Stomach (tissue), 9 donors: ENCODE measurements around the gene RNU1-3. TPM values are rescaled to one million over a fixed set of nuclear protein-coding genes. Genes with fewer than 3 reads are reported as not detected.

Source experiments
- DNase-seq, 2 donors: peaks; one replicate each; pipeline versions ENCODE4 v3.0.0 to v3.0.0-alpha.2; 2013 to 2019
- H3K27ac ChIP-seq, 5 donors: fragments of 200-600 bp in 4 of 5; sonication (generic) in 4 of 5; one replicate each; pipeline ENCODE4 v1.5.1; 2013 to 2019; ENCODE audit warnings: mild to moderate bottlenecking in 1 of 5, moderate library complexity in 1 of 5
- H3K27me3 ChIP-seq, 3 donors: fragments of 200-600 bp; sonication (generic); one replicate each; pipeline ENCODE4 v1.5.1; 2017 to 2019; ENCODE audit warnings: mixed run types in 1 of 3
- H3K36me3 ChIP-seq, 4 donors: fragments of 200-600 bp; sonication (generic); 1 replicate in 3 of 4; 2 replicates in 1 of 4; pipeline ENCODE4 v1.5.1; 2016 to 2019
- H3K4me1 ChIP-seq, 4 donors: fragments of 200-600 bp; sonication (generic); one replicate each; pipeline ENCODE4 v1.5.1; 2016 to 2019
- H3K4me3 ChIP-seq, 4 donors: fragments of 200-600 bp; sonication (generic) in 3 of 4; one replicate each; pipeline ENCODE4 v1.5.1; 2016 to 2019; ENCODE audit warnings: mild to moderate bottlenecking in 1 of 4
- H3K9me3 ChIP-seq, 4 donors: fragments of 200-600 bp; sonication (generic); one replicate each; pipeline ENCODE4 v1.5.1; 2016 to 2019
- CTCF ChIP-seq, 7 experiments: fragments of 450-650 bp in 4 of 7; fragments of 200-600 bp in 3 of 7; sonication (generic) in 3 of 7; IDR thresholded peaks; one replicate each; pipeline ENCODE4 v1.5.1; 2016 to 2019; ENCODE audit warnings: antibody characterized with exemption in 7 of 7, control low read depth in 2 of 7, mild to moderate bottlenecking in 1 of 7
- EP300 ChIP-seq: sonication (generic); formaldehyde crosslinking; IDR thresholded peaks from one replicate; pipeline ENCODE4 v1.6.1; 2017; ENCODE audit warnings: antibody characterized with exemption
- POLR2A ChIP-seq, 4 donors: fragments of 450-650 bp; IDR thresholded peaks; one replicate each; pipeline ENCODE4 v1.6.1; 2016; ENCODE audit warnings: antibody characterized with exemption in 4 of 4, control low read depth in 2 of 4, mild to moderate bottlenecking in 1 of 4, moderate library complexity in 1 of 4
- POLR2AphosphoS5 ChIP-seq, 3 donors: sonication (generic); formaldehyde crosslinking; IDR thresholded peaks; one replicate each; pipeline ENCODE4 v1.6.1; 2016; ENCODE audit warnings: antibody characterized with exemption in 3 of 3
- WGBS, 5 donors: extraction: QIAGEN DNeasy Blood & Tissue Kit in 3 of 5; methylation state at CpG; one replicate each; pipeline versions ENCODE4 v1.1.5 to v1.1.7; 2013 to 2018; 5-methylcytosine and 5-hydroxymethylcytosine counted together
- intact Hi-C: fragments of 100-400 bp; cut with DNase I; formaldehyde crosslinking; loops from one replicate; pipeline ENCODE4 v1.15.1; 2023; ENCODE audit warnings: low total_unique reads
- polyA plus RNA-seq, 3 donors: library from polyadenylated mRNA; stranded (reverse); fragments of 200-250 nt; gene quantifications; one replicate each; pipeline ENCODE4 v1.2.3, GENCODE V29; 2013
- small RNA-seq, 4 donors: library from RNA; depleted of rRNA; stranded (forward); fragments of <200 nt; gene quantifications; one replicate each; pipeline ENCODE3, GENCODE V24; 2016
- total RNA-seq, 5 donors: library from RNA; depleted of rRNA; stranded (reverse); fragments of >200 nt; gene quantifications; one replicate each; pipeline versions ENCODE4 v1.1.0 to v1.2.3, GENCODE V29; 2014 to 2016
- donor health status: healthy with polysubstance abuse.
- donor health status: Bipolar disorder and iron deficiency.
- donor health status: healthy.

Gene RNU1-3
- total and polyA plus RNA-seq, 8 donors, result under 0.01 to 9,966 (median under 0.01) TPM; not detected in 3

- H3K4me3 ChIP-seq, result no peak overlapping the region
- TF ChIP-seq POLR2AphosphoS5 (IDR thresholded peaks at IDR 0.05), result no peak
- no peak for TF ChIP-seq EP300
- TF ChIP-seq POLR2A (IDR thresholded peaks at IDR 0.05), result no peak
- TF ChIP-seq CTCF (IDR thresholded peaks at IDR 0.05), result no peak
- no peak overlapping the region for H3K27ac ChIP-seq
- 83 to 90% (median 84%) methylated on average over 15 of the region's 15 CpGs for WGBS, 5 donors
- intact Hi-C loops, result no loop called here
- H3K27me3 ChIP-seq, result no peaks in the 10 kb centered on the region
- no peaks in the 10 kb centered on the region for H3K9me3 ChIP-seq
- H3K36me3 ChIP-seq, result peaks cover 21 to 63% (median 50%) of the 10 kb centered on the region in 4 donors
- DNase-seq, result peak in 1 of 2 donors; percentile 29
- peaks cover 20 to 36% (median 29%) of the 10 kb centered on the region in 4 donors for H3K4me1 ChIP-seq
Measured at GRCh38 chr1:16618719-16619118, 48.0 kb downstream of the RNU1-3 start.

DNA sequence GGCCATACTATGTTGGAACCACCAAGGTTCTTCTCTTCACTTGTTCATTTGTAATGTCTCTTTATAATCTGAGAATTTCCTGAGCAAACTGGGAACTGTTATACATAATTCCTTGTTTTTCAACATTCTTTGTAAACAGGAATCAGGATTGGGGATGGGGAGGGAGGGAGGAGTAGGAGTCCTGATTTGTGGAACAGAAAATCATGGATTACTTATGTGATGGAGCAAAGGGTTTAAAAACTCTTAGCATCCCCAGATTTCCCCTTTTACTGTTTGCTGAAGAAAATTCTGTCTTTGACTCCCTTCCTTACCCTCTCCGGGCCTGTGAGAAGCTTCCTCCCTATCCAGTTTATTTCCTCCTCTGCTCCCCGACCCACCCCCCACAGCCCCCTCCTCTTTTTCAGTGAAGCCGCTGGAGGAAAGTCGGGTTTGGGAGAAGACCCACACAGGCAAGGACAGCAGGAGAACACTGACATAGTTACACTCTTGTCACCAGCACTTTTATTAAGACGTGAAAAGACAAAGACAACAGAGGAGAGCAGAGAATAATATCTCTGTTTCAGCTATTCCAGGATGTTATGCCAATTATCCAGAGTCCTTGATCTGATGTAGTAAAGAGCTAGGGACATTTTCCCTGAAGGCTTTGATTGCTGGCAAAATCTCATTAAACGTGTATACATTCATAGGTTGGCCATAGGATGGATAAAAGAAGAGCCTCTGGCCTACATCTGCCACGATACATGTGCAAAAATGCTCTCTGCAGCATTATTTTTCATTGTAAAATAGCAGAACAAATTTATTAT lies 48.8 kb downstream of the RNU1-3 start:
- H3K9me3 ChIP-seq, result no peaks in the 10 kb centered on the region
- DNase-seq, result peak in 1 of 2 donors; percentile 24

GRCh38 chr1:16617114-16617631 lies 49.6 kb downstream of the RNU1-3 start:
- H3K27me3 ChIP-seq, result no peaks in the 10 kb centered on the region
- intact Hi-C loops, result no loop called here
- H3K36me3 ChIP-seq, result peaks cover 13 to 48% (median 36%) of the 10 kb centered on the region in 4 donors
- peak in 1 of 2 donors; percentile 33 for DNase-seq
- 87 to 93% (median 91%) methylated on average over 20 of the region's 20 CpGs for WGBS, 5 donors
- H3K27ac ChIP-seq, result no peak overlapping the region
- peaks cover 19 to 37% (median 32%) of the 10 kb centered on the region in 4 donors for H3K4me1 ChIP-seq
- no peaks in the 10 kb centered on the region for H3K9me3 ChIP-seq
- H3K4me3 ChIP-seq, result no peak overlapping the region
- TF ChIP-seq CTCF (IDR thresholded peaks at IDR 0.05), result no peak
- TF ChIP-seq POLR2AphosphoS5 (IDR thresholded peaks at IDR 0.05), result no peak
- no peak for TF ChIP-seq EP300
- no peak for TF ChIP-seq POLR2A (IDR thresholded peaks at IDR 0.05)

More for the DNA sequence above, 48.8 kb downstream of the RNU1-3 start:
- 73 to 84% (median 78%) methylated on average over 7 of the region's 7 CpGs for WGBS, 5 donors
- H3K4me3 ChIP-seq, result no peak overlapping the region
- intact Hi-C loops, result no loop called here
- peaks cover 21 to 56% (median 44%) of the 10 kb centered on the region in 4 donors for H3K36me3 ChIP-seq
- TF ChIP-seq POLR2A (IDR thresholded peaks at IDR 0.05) (no peak), CTCF (IDR thresholded peaks at IDR 0.05) (peak in 1 of 7 experiments; percentile 8)
- H3K27me3 ChIP-seq, result no peaks in the 10 kb centered on the region
- H3K27ac ChIP-seq, result no peak overlapping the region
- peaks cover 15 to 32% (median 26%) of the 10 kb centered on the region in 4 donors for H3K4me1 ChIP-seq

Small RNAs within 50 kb of the gene (small RNA-seq; reads per million reads assigned to genes)
- 0 reads per million in 4 donors for gene RNU1-3

Other genes with a start within 250 kb of the RNU1-3 start
- gene SPATA21, start 229.5 kb downstream of the RNU1-3 start, total RNA-seq, result not detected
- gene SPATA21, start 229.5 kb downstream of the RNU1-3 start, polyA plus RNA-seq, result under 1 TPM; 0.25 to 0.31 (median 0.30) TPM
- gene NECAP2, start 226.2 kb downstream of the RNU1-3 start, total RNA-seq, result 10 to 100 TPM; 25.5 to 78.1 (median 43.1) TPM
- 10 to 100 TPM; 26.0 to 45.1 (median 36.6) TPM for gene NECAP2, start 226.2 kb downstream of the RNU1-3 start, polyA plus RNA-seq
- gene RNU1-1, start 152.7 kb downstream of the RNU1-3 start, total RNA-seq, result 1,000 to 10,000 TPM in 1 of 5 donors, under 1 TPM in 4; under 0.01 to 9,966 (median under 0.01) TPM
- gene RNU1-1, start 152.7 kb downstream of the RNU1-3 start, polyA plus RNA-seq, result not detected
- 10 to 100 TPM; 19.2 to 66.6 (median 35.6) TPM for gene NBPF1, start 53.4 kb downstream of the RNU1-3 start, total RNA-seq
- 1 to 10 TPM; 3.3 to 8.8 (median 7.5) TPM for gene NBPF1, start 53.4 kb downstream of the RNU1-3 start, polyA plus RNA-seq
- 1,000 to 10,000 TPM in 1 of 5 donors, under 1 TPM in 4; under 0.01 to 9,966 (median under 0.01) TPM for gene RNU1-4, start 73.6 kb upstream of the RNU1-3 start, total RNA-seq
- not detected for gene RNU1-4, start 73.6 kb upstream of the RNU1-3 start, polyA plus RNA-seq
- gene RNU1-2, start 229.0 kb upstream of the RNU1-3 start, total RNA-seq, result 1,000 to 10,000 TPM in 1 of 5 donors, under 1 TPM in 4; under 0.01 to 9,966 (median under 0.01) TPM
- gene RNU1-2, start 229.0 kb upstream of the RNU1-3 start, polyA plus RNA-seq, result not detected